Activated CD8-positive, alpha-beta memory T cell treated with anti-CD3 and anti-CD28 coated beads, Interleukin-2, amount 10 ng/mL, durations not matched to agents 7 days and 5 days (primary cell): ENCODE data around the gene WDR87. TPM values are rescaled to one million over a fixed set of nuclear protein-coding genes. Genes with fewer than 3 reads are reported as not detected.

Source experiments
- ATAC-seq: fragments of 150-1000 bp; cut with Tn5 transposase; one replicate; pipeline ENCODE4 v1.10.0; 2021; ENCODE audit warnings: moderate library complexity
- CTCF ChIA-PET: fragments of 350-600 bp; sonication (Branson Sonifier 250); formaldehyde crosslinking; loops from one replicate; lab custom pipeline; 2021; ENCODE audit warnings: antibody characterized with exemption; lab: Charles Lee
- DNase-seq: peaks from one replicate; pipeline ENCODE4 v3.0.0-alpha.2; 2020
- H3K27ac Mint-ChIP-seq: one replicate; pipeline ENCODE4 v1.8.0; 2021; ENCODE audit warnings: mild to moderate bottlenecking, mixed read lengths
- H3K27me3 Mint-ChIP-seq: one replicate; pipeline ENCODE4 v1.8.0; 2021; ENCODE audit warnings: mixed read lengths
- H3K36me3 Mint-ChIP-seq: one replicate; pipeline ENCODE4 v1.8.0; 2021; ENCODE audit warnings: mild to moderate bottlenecking, mixed read lengths
- H3K4me1 Mint-ChIP-seq: one replicate; pipeline ENCODE4 v1.8.0; 2021; ENCODE audit warnings: mixed read lengths
- H3K4me3 Mint-ChIP-seq: one replicate; pipeline ENCODE4 v1.8.0; 2021; ENCODE audit warnings: mild to moderate bottlenecking, moderate library complexity, mixed read lengths
- H3K9me3 Mint-ChIP-seq: one replicate; pipeline ENCODE4 v1.8.0; 2022; ENCODE audit warnings: low read depth, mixed read lengths
- total RNA-seq, 2 experiments: library from RNA; stranded (reverse); gene quantifications; one replicate each; pipeline ENCODE4 v1.2.3, GENCODE V29; 2021

The WDR87 gene
- total RNA-seq, 2 experiments from 2014 or later: not detected

DNA sequence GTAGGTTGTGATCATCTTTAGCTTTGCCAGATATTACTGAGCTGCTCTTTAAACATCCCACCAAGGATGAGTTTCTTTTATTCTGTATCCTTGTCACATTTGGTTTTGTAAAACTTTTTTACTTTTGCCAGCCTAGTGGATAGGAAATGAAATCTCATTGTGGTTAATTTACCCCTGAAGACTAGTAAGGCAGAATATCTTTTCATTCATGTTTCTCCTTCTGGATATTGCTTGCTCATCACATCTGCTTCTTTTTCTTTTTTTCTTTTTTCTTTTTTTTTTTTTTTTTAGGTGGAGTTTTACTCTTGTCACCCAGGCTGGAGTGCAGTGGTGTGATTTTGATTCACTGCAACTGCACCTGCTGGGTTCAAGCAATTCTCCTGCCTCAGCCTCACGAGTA lies 32.0 kb upstream of the WDR87 start:
- DNase-seq (no peak), ATAC-seq (no peak)
- Mint-ChIP-seq H3K27ac (no peak overlapping the region), H3K27me3 (no peaks in the 10 kb centered on the region), H3K4me3 (no peak overlapping the region), H3K36me3 (peaks cover 10% of the 10 kb centered on the region), H3K4me1 (no peaks in the 10 kb centered on the region), H3K9me3 (peaks cover 15% of the 10 kb centered on the region)
- CTCF ChIA-PET: interaction anchor here (1.1 kb wide), 1 partner anchor 11 kb away, joined by 5 read pairs; no protein-coding TSS in a partner anchor

DNA sequence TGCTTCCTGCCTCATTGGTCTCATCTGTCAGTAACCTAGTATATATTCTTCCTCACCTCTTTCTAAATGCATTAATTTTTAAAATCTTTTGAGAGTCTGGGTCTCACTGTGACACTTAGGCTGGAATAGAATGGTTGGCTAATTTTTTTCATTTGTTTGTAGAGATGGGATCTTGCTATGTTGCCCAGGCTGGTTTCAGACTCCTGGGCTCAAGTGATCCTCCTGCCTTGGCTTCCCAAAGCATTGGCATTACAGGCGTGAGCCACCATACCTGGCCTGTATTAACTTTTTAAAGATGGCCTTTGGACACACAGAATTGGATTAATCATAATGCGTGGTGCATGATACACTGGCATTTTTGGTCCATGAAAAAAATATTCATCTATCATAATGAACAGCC lies 30.5 kb upstream of the WDR87 start:
- H3K4me3 Mint-ChIP-seq: no peak overlapping the region
- CTCF ChIA-PET: no interaction called here
- no peak for ATAC-seq
- H3K27ac Mint-ChIP-seq: no peak overlapping the region
- peaks cover 15% of the 10 kb centered on the region for H3K9me3 Mint-ChIP-seq
- H3K27me3 Mint-ChIP-seq: no peaks in the 10 kb centered on the region
- H3K36me3 Mint-ChIP-seq: peaks cover 10% of the 10 kb centered on the region
- no peaks in the 10 kb centered on the region for H3K4me1 Mint-ChIP-seq
- no peak for DNase-seq

DNA sequence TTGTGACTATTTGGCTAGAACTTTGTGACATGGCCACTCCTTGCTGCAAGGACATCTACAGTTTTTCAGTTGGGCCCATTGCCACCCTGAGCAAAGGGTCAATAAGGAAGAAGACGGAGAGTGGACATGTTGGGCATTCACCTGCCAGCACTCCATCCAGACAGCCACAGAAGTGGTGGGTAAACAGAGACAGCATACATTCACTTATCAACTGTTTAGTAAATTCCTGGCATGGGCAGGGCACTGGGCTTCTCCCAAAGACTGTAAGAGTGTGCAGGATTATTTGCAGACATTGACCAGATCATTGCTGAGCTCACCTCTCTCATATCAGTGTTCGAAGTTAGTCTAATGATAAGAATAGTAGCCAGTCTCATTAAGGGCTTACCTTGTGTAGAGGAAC lies 29.8 kb upstream of the WDR87 start:
- Mint-ChIP-seq H3K9me3 (peaks cover 15% of the 10 kb centered on the region), H3K4me1 (no peaks in the 10 kb centered on the region), H3K27me3 (no peaks in the 10 kb centered on the region), H3K36me3 (peaks cover 10% of the 10 kb centered on the region), H3K4me3 (no peak overlapping the region), H3K27ac (no peak overlapping the region)
- no peak for DNase-seq
- no peak for ATAC-seq
- CTCF ChIA-PET: no interaction called here

DNA sequence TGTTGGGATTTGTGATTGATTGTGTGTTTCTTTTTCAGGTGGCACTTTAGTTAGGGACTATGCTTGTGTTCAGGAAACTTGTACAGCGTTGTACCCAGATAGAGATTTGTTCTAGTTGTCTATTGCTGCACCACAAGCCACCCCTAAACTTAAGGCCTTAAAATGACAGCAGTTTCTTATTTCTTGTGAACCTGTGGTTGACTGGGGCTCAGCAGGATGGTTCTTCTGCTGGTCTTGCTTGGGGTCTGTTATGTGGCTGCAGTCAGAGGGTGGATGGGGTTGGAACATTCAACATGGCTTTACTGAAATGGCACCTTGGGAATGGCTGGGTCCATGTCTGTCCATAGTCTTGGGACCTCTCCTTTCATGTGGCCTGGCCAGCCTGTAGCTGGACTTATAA lies 28.9 kb upstream of the WDR87 start:
- no peaks in the 10 kb centered on the region for H3K27me3 Mint-ChIP-seq
- no peak overlapping the region for H3K27ac Mint-ChIP-seq
- CTCF ChIA-PET: no interaction called here
- no peak overlapping the region for H3K4me3 Mint-ChIP-seq
- DNase-seq (no peak), ATAC-seq (no peak)
- H3K4me1 Mint-ChIP-seq: no peaks in the 10 kb centered on the region
- peaks cover 15% of the 10 kb centered on the region for H3K9me3 Mint-ChIP-seq
- H3K36me3 Mint-ChIP-seq: peaks cover 16% of the 10 kb centered on the region

DNA sequence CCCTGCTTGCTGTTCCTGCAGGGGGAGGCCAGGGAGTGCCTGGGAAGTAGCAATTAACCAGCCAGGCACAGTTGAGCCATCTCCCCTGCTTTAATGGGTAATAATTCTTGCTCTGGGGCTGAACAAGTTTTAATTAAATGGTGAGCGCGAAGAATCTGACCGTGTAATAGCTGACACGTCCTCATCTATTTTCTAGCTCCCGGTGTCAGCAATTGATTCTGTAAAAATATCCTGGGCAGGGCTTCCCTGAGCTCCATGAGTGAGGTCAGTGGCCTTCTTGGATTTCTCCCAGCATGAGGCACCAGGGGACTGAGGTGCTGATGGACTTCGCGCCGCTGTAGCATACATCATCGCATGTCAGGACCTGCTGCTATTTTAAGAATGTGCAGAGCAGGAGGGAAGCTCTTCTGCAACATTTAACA lies 27.6 kb upstream of the WDR87 start:
- Mint-ChIP-seq H3K27me3 (no peaks in the 10 kb centered on the region), H3K4me1 (no peaks in the 10 kb centered on the region), H3K9me3 (peaks cover 13% of the 10 kb centered on the region), H3K4me3 (no peak overlapping the region), H3K27ac (no peak overlapping the region), H3K36me3 (peaks cover 15% of the 10 kb centered on the region)
- CTCF ChIA-PET: interaction anchor here (0.6 kb wide), 1 partner anchor 1559 kb away, joined by 4 read pairs; no protein-coding TSS in a partner anchor
- ATAC-seq (no peak), DNase-seq (no peak)

DNA sequence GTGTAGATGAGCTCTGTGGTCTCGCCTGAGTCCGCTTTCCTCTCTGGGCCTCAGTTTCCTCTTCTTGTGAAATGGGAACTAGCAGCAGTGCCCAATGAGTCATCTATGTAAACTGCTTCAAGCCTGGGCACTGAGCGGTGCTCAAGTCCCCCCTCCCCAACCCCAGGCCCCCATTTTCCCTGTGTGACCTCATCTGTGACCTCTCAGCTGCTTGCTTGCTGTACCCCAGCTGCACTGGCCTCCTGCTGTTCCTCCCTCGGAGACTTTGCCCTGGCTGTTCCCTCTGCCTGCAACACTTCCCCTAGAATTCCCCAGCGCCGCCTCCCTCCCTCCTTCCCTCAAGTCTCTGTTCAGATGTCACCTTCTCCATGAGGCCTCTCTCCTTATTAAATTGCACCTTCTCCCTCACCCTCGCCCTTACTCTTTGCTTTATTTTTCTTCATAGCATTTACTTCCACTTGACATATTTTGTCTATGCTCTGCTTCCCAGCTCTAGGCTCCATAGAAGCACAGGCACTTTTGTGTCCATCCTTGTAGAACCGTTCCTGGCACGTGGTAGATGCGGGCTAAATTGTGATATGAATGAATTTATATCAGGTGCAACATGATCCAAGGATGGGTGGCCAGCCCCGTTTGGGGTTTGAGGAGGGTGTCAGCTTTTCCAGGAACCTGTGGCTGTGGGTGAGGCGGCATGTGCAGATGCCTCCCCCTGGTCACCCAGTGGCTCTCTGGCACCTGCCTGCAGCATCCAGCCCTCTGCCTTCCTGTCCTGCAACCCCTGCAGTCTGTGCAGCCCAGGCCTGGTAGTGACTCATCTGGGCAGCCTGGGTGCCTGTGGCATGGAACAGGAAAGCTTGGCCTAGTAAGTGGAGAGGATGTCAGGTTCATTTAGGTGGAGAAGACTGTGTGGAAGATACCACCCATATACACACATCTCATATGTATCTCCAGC lies 26.9 kb upstream of the WDR87 start:
- Mint-ChIP-seq H3K4me1 (no peaks in the 10 kb centered on the region), H3K36me3 (peaks cover 14% of the 10 kb centered on the region), H3K27ac (no peak overlapping the region), H3K27me3 (no peaks in the 10 kb centered on the region), H3K9me3 (peaks cover 12% of the 10 kb centered on the region), H3K4me3 (no peak overlapping the region)
- CTCF ChIA-PET: interaction anchor here (0.6 kb wide), 1 partner anchor 1558 kb away, joined by 4 read pairs; no protein-coding TSS in a partner anchor
- ATAC-seq (no peak), DNase-seq (no peak)

DNA sequence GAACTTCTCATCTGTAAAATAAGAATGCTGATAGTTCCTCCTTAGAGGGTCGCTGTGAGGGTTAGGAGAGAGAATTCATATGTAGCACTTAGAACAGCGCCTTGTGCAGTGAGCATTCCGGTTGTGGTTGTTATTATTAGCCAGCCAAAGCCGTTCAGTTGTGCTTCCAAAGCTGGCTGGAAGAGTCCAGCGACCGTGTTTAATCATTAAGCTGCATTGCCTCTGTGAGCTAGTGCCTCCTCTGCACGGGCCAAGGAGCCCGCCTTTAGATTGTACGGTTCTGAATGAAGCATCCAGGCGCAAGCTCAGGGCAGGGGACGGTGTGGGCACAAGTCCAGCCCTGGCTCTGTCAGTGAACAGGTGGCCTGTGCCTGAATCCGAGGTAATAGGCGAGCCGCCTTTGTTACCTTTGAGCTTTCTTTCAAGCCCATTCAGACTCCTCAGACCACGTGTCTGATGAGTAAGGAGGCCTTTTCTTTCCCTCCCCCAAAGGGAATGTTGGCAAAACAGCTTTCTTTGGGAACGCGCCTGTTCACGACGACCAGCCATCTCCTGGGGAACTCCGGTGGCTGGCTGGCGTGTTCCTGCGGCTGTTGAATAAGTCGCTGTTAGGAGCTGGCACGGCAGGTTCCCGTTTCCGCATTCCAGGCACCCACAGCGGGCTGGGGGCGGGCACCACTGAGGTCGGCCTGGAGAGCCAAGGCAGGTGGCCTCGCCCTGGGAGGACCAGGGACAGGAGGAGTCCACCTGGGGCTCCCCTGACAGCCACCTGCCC lies 25.7 kb upstream of the WDR87 start:
- Mint-ChIP-seq H3K9me3 (peaks cover 12% of the 10 kb centered on the region), H3K4me3 (no peak overlapping the region), H3K36me3 (peaks cover 12% of the 10 kb centered on the region), H3K27ac (no peak overlapping the region), H3K27me3 (no peaks in the 10 kb centered on the region), H3K4me1 (no peaks in the 10 kb centered on the region)
- CTCF ChIA-PET: no interaction called here
- ATAC-seq: no peak
- DNase-seq: no peak

GRCh38 chr19:37930416-37930815 lies 24.0 kb upstream of the WDR87 start:
- CTCF ChIA-PET: interaction anchor here (0.7 kb wide), 1 partner anchor 32 kb away, joined by 4 read pairs; no protein-coding TSS in a partner anchor
- Mint-ChIP-seq H3K36me3 (peaks cover 8% of the 10 kb centered on the region), H3K4me3 (no peak overlapping the region), H3K27ac (no peak overlapping the region), H3K4me1 (no peaks in the 10 kb centered on the region), H3K9me3 (peaks cover 7% of the 10 kb centered on the region), H3K27me3 (no peaks in the 10 kb centered on the region)
- ATAC-seq (no peak), DNase-seq (no peak)

- CTCF ChIA-PET: no interaction called here
- H3K27me3 Mint-ChIP-seq: no peaks in the 10 kb centered on the region
- peaks cover 7% of the 10 kb centered on the region for H3K36me3 Mint-ChIP-seq
- ATAC-seq: no peak
- no peak overlapping the region for H3K27ac Mint-ChIP-seq
- no peaks in the 10 kb centered on the region for H3K4me1 Mint-ChIP-seq
- no peak overlapping the region for H3K4me3 Mint-ChIP-seq
- H3K9me3 Mint-ChIP-seq: no peaks in the 10 kb centered on the region
- DNase-seq: no peak
Measured at GRCh38 chr19:37929355-37929923, 23.0 kb upstream of the WDR87 start.

GRCh38 chr19:37928527-37929286 lies 22.3 kb upstream of the WDR87 start:
- ATAC-seq: no peak
- no peaks in the 10 kb centered on the region for H3K27me3 Mint-ChIP-seq
- no peak overlapping the region for H3K27ac Mint-ChIP-seq
- DNase-seq: no peak
- no peak overlapping the region for H3K4me3 Mint-ChIP-seq
- no peaks in the 10 kb centered on the region for H3K4me1 Mint-ChIP-seq
- CTCF ChIA-PET: no interaction called here
- H3K36me3 Mint-ChIP-seq: peaks cover 7% of the 10 kb centered on the region
- H3K9me3 Mint-ChIP-seq: no peaks in the 10 kb centered on the region

DNA sequence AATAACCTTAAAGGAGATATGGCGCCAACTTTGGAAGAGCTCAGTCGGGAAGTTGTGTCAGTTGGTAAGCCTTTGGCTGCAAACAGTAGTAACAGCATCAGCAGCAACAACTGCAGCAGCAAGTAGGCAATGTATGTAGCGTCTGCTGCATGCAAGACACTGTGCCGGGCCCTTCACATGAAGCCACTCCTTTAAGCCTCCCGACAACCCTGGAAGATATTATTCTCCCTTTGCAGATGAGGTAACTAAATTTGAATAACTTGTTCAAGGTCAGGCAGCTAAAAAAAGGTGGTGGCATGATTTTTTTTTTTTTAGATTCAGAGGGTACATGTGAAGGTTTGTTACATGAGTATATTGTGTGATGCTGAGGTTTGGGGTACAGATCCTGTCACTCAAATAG lies 20.3 kb upstream of the WDR87 start:
- Mint-ChIP-seq H3K9me3 (no peaks in the 10 kb centered on the region), H3K4me3 (no peak overlapping the region), H3K36me3 (peaks cover 7% of the 10 kb centered on the region), H3K27ac (no peak overlapping the region), H3K27me3 (no peaks in the 10 kb centered on the region), H3K4me1 (no peaks in the 10 kb centered on the region)
- CTCF ChIA-PET: no interaction called here
- ATAC-seq (no peak), DNase-seq (no peak)

- no peak overlapping the region for H3K4me3 Mint-ChIP-seq
- no peak overlapping the region for H3K27ac Mint-ChIP-seq
- peaks cover under 1% of the 10 kb centered on the region for H3K4me1 Mint-ChIP-seq
- peaks cover 7% of the 10 kb centered on the region for H3K36me3 Mint-ChIP-seq
- ATAC-seq (no peak), DNase-seq (no peak)
- CTCF ChIA-PET: no interaction called here
- no peaks in the 10 kb centered on the region for H3K27me3 Mint-ChIP-seq
- no peaks in the 10 kb centered on the region for H3K9me3 Mint-ChIP-seq
Measured at GRCh38 chr19:37926255-37926654, 19.9 kb upstream of the WDR87 start.

DNA sequence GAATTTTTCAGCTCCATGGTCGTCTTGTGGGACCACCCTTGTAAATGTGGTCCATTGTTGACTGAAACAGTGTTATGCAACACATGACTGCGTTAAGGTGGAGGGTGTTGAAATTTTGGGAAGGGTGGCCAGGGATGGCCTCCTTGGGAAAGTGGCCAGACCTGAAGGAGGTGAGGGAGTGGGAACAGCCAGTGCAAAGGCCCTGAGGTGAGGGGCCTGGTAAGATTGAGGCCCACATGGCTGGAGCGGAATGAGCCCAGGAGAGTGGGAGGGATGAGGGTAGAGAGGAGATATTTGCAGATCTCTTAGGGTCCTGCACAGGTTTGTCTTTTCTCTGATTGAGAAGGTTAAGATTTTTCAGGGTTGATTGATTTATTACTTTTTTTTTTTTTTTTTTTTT lies 18.8 kb upstream of the WDR87 start:
- peaks cover 2% of the 10 kb centered on the region for H3K36me3 Mint-ChIP-seq
- H3K27ac Mint-ChIP-seq: no peak overlapping the region
- no peaks in the 10 kb centered on the region for H3K9me3 Mint-ChIP-seq
- no peak overlapping the region for H3K4me3 Mint-ChIP-seq
- DNase-seq: no peak
- CTCF ChIA-PET: no interaction called here
- no peaks in the 10 kb centered on the region for H3K27me3 Mint-ChIP-seq
- H3K4me1 Mint-ChIP-seq: peaks cover 7% of the 10 kb centered on the region
- no peak for ATAC-seq
